HL-60 (cell line): ENCODE results near the gene SULT1B1.

Source experiments
- DNase-seq, 2 experiments: peaks; one replicate each; pipeline ENCODE4 v3.0.0-alpha.2; 2010 to 2020; ENCODE audit warnings: low read depth in 1 of 2, low spot score in 1 of 2
- H3K27ac ChIP-seq: fragments of 250-450 bp; sonication (Bioruptor Pico); replicated peaks from 2 replicates; pipeline ENCODE4 v1.5.1; 2020; ENCODE audit warnings: mild to moderate bottlenecking, moderate library complexity
- H3K27me3 ChIP-seq: fragments of 250-450 bp; sonication (Bioruptor Pico); 2 replicates; pipeline ENCODE4 v1.5.1; 2021; ENCODE audit warnings: mild to moderate bottlenecking, moderate library complexity; ENCODE audit not compliant: insufficient read depth, poor library complexity, severe bottlenecking
- H3K4me3 ChIP-seq: replicated peaks from 2 replicates; pipeline ENCODE4 v1.5.1; 2011; ENCODE audit warnings: mild to moderate bottlenecking, control low read depth, low read length; ENCODE audit not compliant: insufficient read depth
- CTCF ChIP-seq: IDR thresholded peaks from one replicate; pipeline ENCODE4 v1.5.1; 2011; ENCODE audit warnings: low read length, control low read depth, inconsistent platforms; ENCODE audit not compliant: insufficient read depth
- GABPA ChIP-seq: IDR thresholded peaks from 2 replicates; pipeline ENCODE4 v1.6.1; 2012; ENCODE audit warnings: low read depth
- POLR2AphosphoS5 ChIP-seq: IDR thresholded peaks from 2 replicates; pipeline ENCODE4 v1.6.1; 2012; ENCODE audit warnings: low read depth
- REST ChIP-seq: IDR thresholded peaks from 2 replicates; pipeline ENCODE4 v1.6.1; 2012; ENCODE audit warnings: low read depth; ENCODE audit not compliant: insufficient replicate concordance
- SPI1 ChIP-seq: IDR thresholded peaks from 2 replicates; pipeline ENCODE4 v1.6.1; 2012; ENCODE audit warnings: low read depth, mild to moderate bottlenecking, borderline replicate concordance

The SULT1B1 gene

GRCh38 chr4:69757464-69757863 lies 3.0 kb downstream of the SULT1B1 start:
- H3K27me3 ChIP-seq, result no peaks in the 10 kb centered on the region
- no peak overlapping the region for H3K4me3 ChIP-seq
- H3K27ac ChIP-seq, result no peak overlapping the region
- no peak for TF ChIP-seq POLR2AphosphoS5
- no peak for TF ChIP-seq SPI1
- no peak for TF ChIP-seq GABPA
- TF ChIP-seq REST, result no peak
- no peak for TF ChIP-seq CTCF
- no peak for DNase-seq

- H3K27ac ChIP-seq, result no peak overlapping the region
- no peaks in the 10 kb centered on the region for H3K27me3 ChIP-seq
- no peak for TF ChIP-seq GABPA
- no peak for TF ChIP-seq POLR2AphosphoS5
- TF ChIP-seq REST, result no peak
- TF ChIP-seq CTCF, result no peak
- no peak for TF ChIP-seq SPI1
- H3K4me3 ChIP-seq, result no peak overlapping the region
- DNase-seq, result no peak
Observed at GRCh38 chr4:69754926-69755580, 5.4 kb downstream of the SULT1B1 start.

- H3K27me3 ChIP-seq, result no peaks in the 10 kb centered on the region
- no peak for DNase-seq
- H3K27ac ChIP-seq, result no peak overlapping the region
- no peak for TF ChIP-seq SPI1
- TF ChIP-seq CTCF, result no peak
- no peak for TF ChIP-seq GABPA
- TF ChIP-seq REST, result no peak
- no peak for TF ChIP-seq POLR2AphosphoS5
- no peak overlapping the region for H3K4me3 ChIP-seq
Observed at GRCh38 chr4:69753686-69754085, 6.7 kb downstream of the SULT1B1 start.
